ENCODE results near the gene DENND1A.

DENND1A gene

GRCh38 chr9:123551734-123552133 lies 378.2 kb downstream of the DENND1A start:
- no peak for DNase-seq (ENCODE audit: low read depth)
- no peak overlapping the region for H3K4me3 ChIP-seq (ENCODE audit: low read length)
- TF ChIP-seq, protein P1, sequence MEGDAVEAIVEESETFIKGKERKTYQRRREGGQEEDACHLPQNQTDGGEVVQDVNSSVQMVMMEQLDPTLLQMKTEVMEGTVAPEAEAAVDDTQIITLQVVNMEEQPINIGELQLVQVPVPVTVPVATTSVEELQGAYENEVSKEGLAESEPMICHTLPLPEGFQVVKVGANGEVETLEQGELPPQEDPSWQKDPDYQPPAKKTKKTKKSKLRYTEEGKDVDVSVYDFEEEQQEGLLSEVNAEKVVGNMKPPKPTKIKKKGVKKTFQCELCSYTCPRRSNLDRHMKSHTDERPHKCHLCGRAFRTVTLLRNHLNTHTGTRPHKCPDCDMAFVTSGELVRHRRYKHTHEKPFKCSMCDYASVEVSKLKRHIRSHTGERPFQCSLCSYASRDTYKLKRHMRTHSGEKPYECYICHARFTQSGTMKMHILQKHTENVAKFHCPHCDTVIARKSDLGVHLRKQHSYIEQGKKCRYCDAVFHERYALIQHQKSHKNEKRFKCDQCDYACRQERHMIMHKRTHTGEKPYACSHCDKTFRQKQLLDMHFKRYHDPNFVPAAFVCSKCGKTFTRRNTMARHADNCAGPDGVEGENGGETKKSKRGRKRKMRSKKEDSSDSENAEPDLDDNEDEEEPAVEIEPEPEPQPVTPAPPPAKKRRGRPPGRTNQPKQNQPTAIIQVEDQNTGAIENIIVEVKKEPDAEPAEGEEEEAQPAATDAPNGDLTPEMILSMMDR (conservative IDR thresholded peaks at IDR 0.05; ENCODE audit: low read depth, low read length), result no peak

- TF ChIP-seq, protein P1 (conservative IDR thresholded peaks at IDR 0.05; ENCODE audit: low read depth, low read length), result no peak
- no peak overlapping the region for H3K4me3 ChIP-seq (ENCODE audit: low read length)
- no peak for DNase-seq (ENCODE audit: low read depth)
Observed at GRCh38 chr9:123550797-123551196, 379.1 kb downstream of the DENND1A start.

- no peak overlapping the region for H3K4me3 ChIP-seq (ENCODE audit: low read length)
- no peak for DNase-seq (ENCODE audit: low read depth)
- TF ChIP-seq, protein P1 (conservative IDR thresholded peaks at IDR 0.05; ENCODE audit: low read depth, low read length), result no peak
Observed at GRCh38 chr9:123550012-123550411, 379.9 kb downstream of the DENND1A start.

- DNase-seq (ENCODE audit: low read depth), result no peak
- no peak overlapping the region for H3K4me3 ChIP-seq (ENCODE audit: low read length)
- TF ChIP-seq, protein P1 (conservative IDR thresholded peaks at IDR 0.05; ENCODE audit: low read depth, low read length), result no peak
Observed at GRCh38 chr9:123548741-123549545, 381.0 kb downstream of the DENND1A start.

GRCh38 chr9:123544007-123544827 lies 385.7 kb downstream of the DENND1A start:
- TF ChIP-seq, protein P1 (conservative IDR thresholded peaks at IDR 0.05; ENCODE audit: low read depth, low read length), result peak; percentile 90
- no peak overlapping the region for H3K4me3 ChIP-seq (ENCODE audit: low read length)
- DNase-seq (ENCODE audit: low read depth), result no peak

- TF ChIP-seq, protein P1 (conservative IDR thresholded peaks at IDR 0.05; ENCODE audit: low read depth, low read length), result no peak
- H3K4me3 ChIP-seq (ENCODE audit: low read length), result no peak overlapping the region
- DNase-seq (ENCODE audit: low read depth), result no peak
Observed at GRCh38 chr9:123543492-123543891, 386.4 kb downstream of the DENND1A start.

All from retinal pigment epithelial cell (primary cell).